Endothelial cell of umbilical vein (primary cell): Measurements from ENCODE around the gene LDHAL6B. TPM values are rescaled to one million over a fixed set of nuclear protein-coding genes. Genes with fewer than 3 reads are reported as not detected.

ENCODE experiments used
- BruUV-seq: library from RNA; stranded (reverse); fragments of 400-500 nt; replicated peaks from 2 replicates; lab custom pipeline; 2021; lab: Mats Ljungman, UMichigan
- CTCF ChIA-PET: fragments of 300-600, 350-600 bp; sonication (Branson Sonifier 250); formaldehyde crosslinking; loops from one replicate; lab custom pipeline; 2021; ENCODE audit warnings: antibody characterized with exemption, inconsistent platforms; lab: Charles Lee
- POLR2A ChIA-PET: fragments of 300-600, 350-600 bp; sonication (Branson Sonifier 250); formaldehyde crosslinking; loops from one replicate; lab custom pipeline; 2021; ENCODE audit warnings: antibody characterized with exemption, inconsistent platforms; lab: Charles Lee
- DNase-seq: peaks from one replicate; pipeline ENCODE4 v3.0.0-alpha.2; 2011; ENCODE audit warnings: low read depth, low spot score
- FAIRE-seq: peaks from 2 replicates; lab custom pipeline; 2011; peaks lifted over from hg19 to GRCh38; lab: Jason Lieb, UNC
- H2AFZ ChIP-seq: 2 replicates; pipeline ENCODE4 v1.6.0; 2012; ENCODE audit warnings: low read depth, low read length, control low read depth, inconsistent platforms
- H3K27ac ChIP-seq: 2 replicates; pipeline ENCODE4 v1.5.1; 2011; ENCODE audit warnings: low read depth, mild to moderate bottlenecking, control low read depth, low read length, moderate library complexity; ENCODE audit not compliant: insufficient read depth
- H3K27me3 ChIP-seq, 2 experiments: 2 replicates each; pipeline versions ENCODE4 v1.6.0 to v1.6.1; 2011; ENCODE audit warnings: low read length in 2 of 2, mixed read lengths in 1 of 2; ENCODE audit not compliant: control insufficient read depth in 2 of 2, insufficient read depth in 2 of 2
- H3K36me3 ChIP-seq, 2 experiments: 2 replicates in 1 of 2; 3 replicates in 1 of 2; pipeline ENCODE4 v1.5.1; 2011; ENCODE audit warnings: low read length in 2 of 2, mild to moderate bottlenecking in 1 of 2, moderate library complexity in 1 of 2; ENCODE audit not compliant: control insufficient read depth in 2 of 2, insufficient read depth in 2 of 2; ENCODE audit errors: extremely low read depth in 1 of 2
- H3K4me1 ChIP-seq: 3 replicates; pipeline ENCODE4 v1.5.1; 2011; ENCODE audit warnings: mild to moderate bottlenecking, low read length; ENCODE audit not compliant: control insufficient read depth, insufficient read depth; ENCODE audit errors: extremely low read depth
- H3K4me2 ChIP-seq: 2 replicates; pipeline ENCODE4 v1.6.1; 2011; ENCODE audit warnings: low read length, control low read depth, mixed read lengths; ENCODE audit not compliant: insufficient read depth
- H3K4me3 ChIP-seq, 3 experiments: fragments of 200-600 bp in 1 of 3; sonication (generic), shearing (Covaris generic) in 1 of 3; replicated peaks in 1 of 3; 2 replicates each; pipeline ENCODE4 v1.5.1; 2011 to 2016; ENCODE audit warnings: control low read depth in 3 of 3, low read length in 3 of 3, mild to moderate bottlenecking in 2 of 3, inconsistent platforms in 1 of 3, low read depth in 1 of 3, moderate library complexity in 1 of 3; ENCODE audit not compliant: insufficient read depth in 1 of 3
- H3K79me2 ChIP-seq: 2 replicates; pipeline ENCODE4 v1.6.0; 2012; ENCODE audit warnings: low read length, inconsistent platforms; ENCODE audit not compliant: control insufficient read depth, insufficient read depth
- H3K9ac ChIP-seq: replicated peaks from 2 replicates; pipeline ENCODE3; 2011; ENCODE audit warnings: low read length, control low read depth; ENCODE audit not compliant: insufficient read depth; ENCODE audit errors: extremely low read depth
- H3K9me1 ChIP-seq: replicated peaks from 3 replicates; pipeline ENCODE4 v1.6.0; 2011; ENCODE audit warnings: mild to moderate bottlenecking, low read length; ENCODE audit not compliant: control insufficient read depth, insufficient read depth; ENCODE audit errors: extremely low read depth
- H3K9me3 ChIP-seq: replicated peaks from 2 replicates; pipeline ENCODE4 v1.5.1; 2012; ENCODE audit warnings: low read length, inconsistent platforms; ENCODE audit not compliant: control insufficient read depth, insufficient read depth
- H4K20me1 ChIP-seq: replicated peaks from 2 replicates; pipeline ENCODE3; 2011; ENCODE audit warnings: mild to moderate bottlenecking, low read length; ENCODE audit not compliant: control insufficient read depth, insufficient read depth; ENCODE audit errors: extremely low read depth
- EZH2 ChIP-seq: IDR thresholded peaks from 2 replicates; pipeline ENCODE4 v1.6.1; 2012; ENCODE audit warnings: borderline replicate concordance, low read depth, mild to moderate bottlenecking, moderate library complexity, low read length, inconsistent platforms; ENCODE audit not compliant: severe bottlenecking
- FOS ChIP-seq: IDR thresholded peaks from 2 replicates; pipeline ENCODE4 v1.6.1; 2011; ENCODE audit warnings: mild to moderate bottlenecking, low read length, moderate library complexity, borderline replicate concordance; ENCODE audit not compliant: insufficient read depth
- GATA2 ChIP-seq: IDR thresholded peaks from 2 replicates; pipeline ENCODE4 v1.7.0; 2011; ENCODE audit warnings: low read depth, mild to moderate bottlenecking, moderate library complexity, mixed read lengths, low read length; ENCODE audit not compliant: insufficient read length, insufficient read depth
- JUN ChIP-seq: IDR thresholded peaks from 2 replicates; pipeline ENCODE4 v1.6.1; 2011; ENCODE audit warnings: borderline replicate concordance, low read depth; ENCODE audit not compliant: insufficient read length, insufficient read depth
- MAX ChIP-seq: IDR thresholded peaks from 2 replicates; pipeline ENCODE4 v1.6.1; 2011; ENCODE audit not compliant: insufficient read depth, insufficient read length
- MYC ChIP-seq: IDR thresholded peaks from one replicate; pipeline ENCODE4 v1.6.1; 2011; ENCODE audit warnings: mild to moderate bottlenecking, low read depth, low read length
- POLR2A ChIP-seq: IDR thresholded peaks from 2 replicates; pipeline ENCODE4 v1.6.1; 2012; ENCODE audit warnings: low read depth, mild to moderate bottlenecking, control low read depth, low read length
- POLR2AphosphoS5 ChIP-seq: IDR thresholded peaks from 2 replicates; pipeline ENCODE4 v1.6.1; 2012; ENCODE audit warnings: low read depth, mild to moderate bottlenecking, control low read depth, low read length, moderate library complexity; ENCODE audit not compliant: insufficient read depth
- dilution Hi-C: fragments of 300-500 bp; cut with MboI; formaldehyde crosslinking; loops from one replicate; pipeline ENCODE4 v1.15.0; 2019; ENCODE audit warnings: low sequenced_read_pairs; ENCODE audit not compliant: extremely low pct_ligation_motif_present
- intact Hi-C: fragments of 100-400 bp; cut with micrococcal nuclease; formaldehyde crosslinking; loops from one replicate; pipeline ENCODE4 v1.10.0; 2022
- polyA plus RNA-seq, 4 experiments: library from polyadenylated mRNA; depleted of rRNA in 3 of 4; stranded (reverse) in 3 of 4; unstranded in 1 of 4; fragments of >200 nt; gene quantifications; 2 replicates each; pipeline versions ENCODE4 v1.2.1 to v1.2.3, GENCODE V29; 2011 to 2012; ENCODE audit warnings: missing spikeins in 1 of 4
- total RNA-seq: library from RNA; stranded (reverse); gene quantifications from 2 replicates; pipeline ENCODE4 v1.2.3, GENCODE V29; 2021
- TF ChIP-seq, protein P1 (sequence below), 2 donors: IDR thresholded peaks; 1 replicate in 1 of 2; 2 replicates in 1 of 2; pipeline ENCODE4 v1.5.1; 2011; ENCODE audit warnings: low read length in 2 of 2, mild to moderate bottlenecking in 2 of 2, moderate library complexity in 2 of 2, control low read depth in 1 of 2, inconsistent platforms in 1 of 2, low read depth in 1 of 2; ENCODE audit not compliant: insufficient read depth in 1 of 2; ENCODE audit errors: extremely low read depth in 1 of 2

LDHAL6B gene
- total and polyA plus RNA-seq, 2 donors (not counting 3 experiments of a cell fraction or from before 2014, with no cell fraction given) = not detected

DNA sequence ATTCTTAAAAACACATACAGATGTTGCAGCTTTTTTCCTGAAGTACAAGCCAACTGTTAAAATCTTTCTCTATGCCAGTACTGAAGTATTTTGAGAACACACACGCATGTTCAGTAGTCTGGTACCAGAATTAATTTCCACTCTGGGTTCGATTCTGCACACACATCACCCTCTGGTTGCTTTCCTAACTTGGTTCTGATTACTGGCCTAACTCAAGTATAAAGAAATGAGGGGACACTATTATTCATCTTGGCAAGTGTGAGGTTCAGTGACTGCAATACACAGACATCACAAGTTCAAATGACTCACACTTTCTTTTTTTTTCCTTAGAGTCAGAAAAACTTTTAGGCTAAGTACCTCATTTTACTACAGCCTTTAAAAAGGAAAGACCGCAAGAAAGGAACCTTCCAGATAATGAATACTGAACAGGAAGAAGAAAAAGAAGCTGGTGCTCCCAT, 37.4 kb upstream of the LDHAL6B start:
- no peak overlapping the region for H3K4me3 ChIP-seq
- peaks cover 6 to 10% of the 10 kb centered on the region in 2 experiments for H3K36me3 ChIP-seq
- BruUV-seq = no TSS peak
- no peak overlapping the region for H3K4me2 ChIP-seq
- no peaks in the 10 kb centered on the region for H3K9me3 ChIP-seq
- ChIA-PET POLR2A (interaction anchor here (0.6 to 1.1 kb wide), 2 partner anchors 203 to 512 kb away, joined by 3 to 4 read pairs; partner anchors contain the start of gene MYO1E), CTCF (interaction anchor here (1.4 to 2.0 kb wide), 5 partner anchors 7 to 324 kb away, joined by 3 to 6 read pairs (median 5); no protein-coding TSS in a partner anchor)
- no peaks in the 10 kb centered on the region for H4K20me1 ChIP-seq
- H3K9ac ChIP-seq = no peak overlapping the region
- dilution Hi-C loops (no loop called here), intact Hi-C loops (no loop called here)
- H3K79me2 ChIP-seq = no peaks in the 10 kb centered on the region
- FAIRE-seq (peak; percentile 83), DNase-seq (peak; percentile 80)
- H3K27ac ChIP-seq = peak overlapping the region; percentile 75
- TF ChIP-seq JUN = peak; percentile 63
- no peak for TF ChIP-seq MAX
- TF ChIP-seq FOS = peak; percentile 68
- H3K9me1 ChIP-seq = no peaks in the 10 kb centered on the region
- H2AFZ ChIP-seq = no peak overlapping the region
- no peaks in the 10 kb centered on the region for H3K27me3 ChIP-seq
- peaks cover 53% of the 10 kb centered on the region for H3K4me1 ChIP-seq

DNA sequence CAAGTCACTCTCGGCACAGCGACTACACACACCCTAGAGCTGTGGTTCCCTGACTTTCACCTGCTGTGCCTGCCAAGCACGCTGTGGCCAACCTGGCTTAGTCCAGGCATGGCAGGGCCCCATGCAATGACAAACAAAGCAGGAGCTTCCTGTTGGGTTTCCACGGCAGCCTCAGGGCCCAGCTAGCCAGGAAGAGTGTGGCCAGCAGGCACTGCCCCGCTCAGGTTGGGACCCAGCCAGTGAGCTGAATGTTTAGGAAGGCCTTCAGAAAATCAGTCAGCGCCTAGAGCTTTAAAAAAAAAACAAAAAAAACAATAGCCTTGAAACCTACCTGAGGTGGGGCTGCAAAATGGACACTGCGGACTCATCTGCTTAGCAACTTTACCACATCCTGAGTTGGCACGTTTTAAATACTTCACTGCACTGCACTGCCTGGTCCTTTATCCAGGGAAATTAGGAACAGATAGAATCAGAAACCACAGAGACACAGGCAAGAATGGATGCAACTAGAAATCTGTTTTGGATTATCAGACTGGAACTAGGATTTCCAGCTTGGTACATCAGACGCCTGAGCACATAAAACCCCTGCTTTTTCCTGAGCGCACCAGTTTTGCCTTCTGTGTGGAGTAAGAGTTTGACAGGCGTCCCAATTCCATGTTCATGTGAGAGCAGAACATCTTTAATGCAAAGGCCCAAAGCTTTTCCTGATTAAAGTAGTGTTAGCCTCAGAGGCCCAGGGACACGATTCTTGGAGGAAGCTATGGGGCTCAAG, 36.2 kb upstream of the LDHAL6B start:
- Histone ChIP-seq H3K9me3 (no peaks in the 10 kb centered on the region), H3K27me3 (no peaks in the 10 kb centered on the region), H3K4me1 (peaks cover 62% of the 10 kb centered on the region), H3K4me2 (no peak overlapping the region), H3K4me3 (no peak overlapping the region), H4K20me1 (no peaks in the 10 kb centered on the region), H2AFZ (no peak overlapping the region), H3K36me3 (peaks cover 4 to 10% of the 10 kb centered on the region in 2 experiments), H3K9ac (no peak overlapping the region), H3K79me2 (no peaks in the 10 kb centered on the region), H3K27ac (peak overlapping the region; percentile 75), H3K9me1 (no peaks in the 10 kb centered on the region)
- FAIRE-seq (peak; percentile 80), DNase-seq (peak; percentile 63)
- no peak for TF ChIP-seq JUN
- TF ChIP-seq, protein P1, sequence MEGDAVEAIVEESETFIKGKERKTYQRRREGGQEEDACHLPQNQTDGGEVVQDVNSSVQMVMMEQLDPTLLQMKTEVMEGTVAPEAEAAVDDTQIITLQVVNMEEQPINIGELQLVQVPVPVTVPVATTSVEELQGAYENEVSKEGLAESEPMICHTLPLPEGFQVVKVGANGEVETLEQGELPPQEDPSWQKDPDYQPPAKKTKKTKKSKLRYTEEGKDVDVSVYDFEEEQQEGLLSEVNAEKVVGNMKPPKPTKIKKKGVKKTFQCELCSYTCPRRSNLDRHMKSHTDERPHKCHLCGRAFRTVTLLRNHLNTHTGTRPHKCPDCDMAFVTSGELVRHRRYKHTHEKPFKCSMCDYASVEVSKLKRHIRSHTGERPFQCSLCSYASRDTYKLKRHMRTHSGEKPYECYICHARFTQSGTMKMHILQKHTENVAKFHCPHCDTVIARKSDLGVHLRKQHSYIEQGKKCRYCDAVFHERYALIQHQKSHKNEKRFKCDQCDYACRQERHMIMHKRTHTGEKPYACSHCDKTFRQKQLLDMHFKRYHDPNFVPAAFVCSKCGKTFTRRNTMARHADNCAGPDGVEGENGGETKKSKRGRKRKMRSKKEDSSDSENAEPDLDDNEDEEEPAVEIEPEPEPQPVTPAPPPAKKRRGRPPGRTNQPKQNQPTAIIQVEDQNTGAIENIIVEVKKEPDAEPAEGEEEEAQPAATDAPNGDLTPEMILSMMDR (IDR thresholded peaks at IDR 0.05; ENCODE audit: extremely low read depth in 1 of 2, insufficient read depth in 1 of 2, low read depth in 1 of 2, low read length in 2 of 2) = no peak
- TF ChIP-seq FOS = no peak
- no peak for TF ChIP-seq POLR2A
- TF ChIP-seq POLR2AphosphoS5 = no peak
- no peak for TF ChIP-seq MAX
- no peak for TF ChIP-seq GATA2
- TF ChIP-seq MYC = no peak
- TF ChIP-seq EZH2 = no peak
- no TSS peak for BruUV-seq
- CTCF ChIA-PET = interaction anchor here (0.7 to 2.0 kb wide), 8 partner anchors 9 to 358 kb away, joined by 3 to 6 read pairs (median 4); partner anchors contain the start of gene MYO1E
- intact Hi-C loops = no loop called here
- POLR2A ChIA-PET = interaction anchor here (0.6 to 1.1 kb wide), 2 partner anchors 202 to 511 kb away, joined by 3 to 4 read pairs; partner anchors contain the start of gene MYO1E
- dilution Hi-C loops = no loop called here
